H9 (cell line): ENCODE data around the gene LIPC. TPM values are rescaled to one million over a fixed set of nuclear protein-coding genes. Genes with fewer than 3 reads are reported as not detected.

Experiments used
- DNase-seq: peaks from one replicate; pipeline ENCODE4 v3.0.0-alpha.2; 2017
- H2AFZ ChIP-seq: one replicate; pipeline ENCODE4 v1.6.1; 2013; ENCODE audit warnings: mild to moderate bottlenecking, low read length, control low read depth, moderate library complexity
- H2AK5ac ChIP-seq: 2 replicates; pipeline ENCODE4 v1.6.1; 2013; ENCODE audit warnings: low read length, control low read depth, mixed read lengths; ENCODE audit not compliant: insufficient read length
- H2BK120ac ChIP-seq: one replicate; pipeline ENCODE4 v1.6.1; 2013; ENCODE audit warnings: low read depth, mild to moderate bottlenecking, low read length, control low read depth, inconsistent platforms; ENCODE audit not compliant: poor library complexity, severe bottlenecking
- H2BK12ac ChIP-seq: 2 replicates; pipeline ENCODE4 v1.6.1; 2013; ENCODE audit warnings: low read length, control low read depth, mixed read lengths, low read depth; ENCODE audit not compliant: insufficient read length
- H2BK15ac ChIP-seq: 2 replicates; pipeline ENCODE4 v1.6.1; 2013; ENCODE audit warnings: low read depth, low read length, control low read depth
- H2BK20ac ChIP-seq: one replicate; pipeline ENCODE4 v1.6.1; 2013; ENCODE audit warnings: low read depth, mild to moderate bottlenecking, low read length, control low read depth, inconsistent platforms; ENCODE audit not compliant: poor library complexity, severe bottlenecking
- H2BK5ac ChIP-seq: 2 replicates; pipeline ENCODE4 v1.6.1; 2013; ENCODE audit warnings: low read length, control low read depth, mixed read lengths; ENCODE audit not compliant: insufficient read length
- H3K14ac ChIP-seq: 2 replicates; pipeline ENCODE4 v1.6.1; 2013; ENCODE audit warnings: low read length, control low read depth; ENCODE audit not compliant: insufficient read depth
- H3K18ac ChIP-seq: 2 replicates; pipeline ENCODE4 v1.6.1; 2013; ENCODE audit warnings: low read depth, mild to moderate bottlenecking, mixed read lengths, low read length, control low read depth; ENCODE audit not compliant: insufficient read length
- H3K23ac ChIP-seq: 2 replicates; pipeline ENCODE4 v1.6.1; 2013; ENCODE audit warnings: low read length, control low read depth, mixed read lengths, low read depth; ENCODE audit not compliant: insufficient read length
- H3K23me2 ChIP-seq: 2 replicates; pipeline ENCODE4 v1.6.1; 2013; ENCODE audit warnings: low read depth, mild to moderate bottlenecking, mixed read lengths, low read length, control low read depth; ENCODE audit not compliant: insufficient read length, poor library complexity, severe bottlenecking
- H3K27ac ChIP-seq: 2 replicates; pipeline ENCODE4 v1.5.1; 2013; ENCODE audit warnings: low read length, control low read depth, mixed read lengths, low read depth; ENCODE audit not compliant: insufficient read length
- H3K27me3 ChIP-seq: 2 replicates; pipeline ENCODE4 v1.6.1; 2013; ENCODE audit warnings: low read length, control low read depth, inconsistent platforms; ENCODE audit not compliant: insufficient read depth
- H3K4ac ChIP-seq: 2 replicates; pipeline ENCODE4 v1.6.1; 2013; ENCODE audit warnings: low read depth, mild to moderate bottlenecking, control low read depth, inconsistent platforms, low read length, moderate library complexity
- H3K4me1 ChIP-seq: 2 replicates; pipeline ENCODE4 v1.6.1; 2013; ENCODE audit warnings: low read length, control low read depth, inconsistent platforms; ENCODE audit not compliant: insufficient read depth
- H3K4me2 ChIP-seq: 2 replicates; pipeline ENCODE4 v1.6.1; 2013; ENCODE audit warnings: low read length, control low read depth, mixed read lengths; ENCODE audit not compliant: insufficient read length, insufficient read depth
- H3K56ac ChIP-seq: 2 replicates; pipeline ENCODE4 v1.6.1; 2013; ENCODE audit warnings: low read depth, mild to moderate bottlenecking, mixed read lengths, low read length, control low read depth; ENCODE audit not compliant: insufficient read length
- H3K79me1 ChIP-seq: 2 replicates; pipeline ENCODE4 v1.6.1; 2013; ENCODE audit warnings: low read depth, mild to moderate bottlenecking, moderate library complexity, low read length, control low read depth, inconsistent platforms; ENCODE audit not compliant: insufficient read depth, poor library complexity, severe bottlenecking
- H3K79me2 ChIP-seq: 2 replicates; pipeline ENCODE4 v1.6.1; 2013; ENCODE audit warnings: low read length, control low read depth, inconsistent platforms; ENCODE audit not compliant: insufficient read depth
- H3K9ac ChIP-seq: 2 replicates; pipeline ENCODE4 v1.6.1; 2013; ENCODE audit warnings: low read length, control low read depth, mixed read lengths; ENCODE audit not compliant: insufficient read length; ENCODE audit errors: extremely low read depth
- H3K9me3 ChIP-seq: one replicate; pipeline ENCODE4 v1.6.1; 2013; ENCODE audit warnings: low read depth, low read length, inconsistent platforms; ENCODE audit not compliant: control insufficient read depth
- H3T11ph ChIP-seq: one replicate; pipeline ENCODE4 v1.6.1; 2013; ENCODE audit warnings: mild to moderate bottlenecking, low read length, control low read depth, inconsistent platforms
- H4K20me1 ChIP-seq: one replicate; pipeline ENCODE4 v1.6.1; 2013; ENCODE audit not compliant: control insufficient read depth, insufficient read length, insufficient read depth
- H4K5ac ChIP-seq: 2 replicates; pipeline ENCODE4 v1.6.1; 2013; ENCODE audit warnings: low read depth, mild to moderate bottlenecking, mixed read lengths, low read length, control low read depth; ENCODE audit not compliant: insufficient read length
- H4K8ac ChIP-seq: replicated peaks from 2 replicates; pipeline ENCODE4 v1.6.1; 2013; ENCODE audit warnings: low read length, control low read depth, mixed read lengths, low read depth; ENCODE audit not compliant: insufficient read length
- H4K91ac ChIP-seq: 2 replicates; pipeline ENCODE4 v1.6.1; 2013; ENCODE audit warnings: low read depth, mild to moderate bottlenecking, moderate library complexity, mixed read lengths, low read length, control low read depth; ENCODE audit not compliant: insufficient read length
- H3K27ac Mint-ChIP-seq, 3 experiments: 2 replicates in 2 of 3; 3 replicates in 1 of 3; pipeline ENCODE4 v1.8.0; 2020 to 2021; ENCODE audit warnings: mixed read lengths in 3 of 3, mild to moderate bottlenecking in 1 of 3, moderate library complexity in 1 of 3
- H3K27me3 Mint-ChIP-seq: 2 replicates; pipeline ENCODE4 v1.8.0; 2021; ENCODE audit warnings: low read depth, mild to moderate bottlenecking, moderate library complexity, mixed read lengths
- H3K36me3 Mint-ChIP-seq, 3 experiments: 2 replicates in 2 of 3; 3 replicates in 1 of 3; pipeline ENCODE4 v1.8.0; 2020 to 2021; ENCODE audit warnings: low read depth in 3 of 3, mixed read lengths in 3 of 3; ENCODE audit not compliant: insufficient read depth in 1 of 3
- H3K4me1 Mint-ChIP-seq, 2 experiments: 2 replicates each; pipeline ENCODE4 v1.8.0; 2020; ENCODE audit warnings: mixed read lengths in 2 of 2
- H3K4me3 Mint-ChIP-seq, 2 experiments: 2 replicates in 1 of 2; 3 replicates in 1 of 2; pipeline ENCODE4 v1.8.0; 2020 to 2021; ENCODE audit warnings: mild to moderate bottlenecking in 2 of 2, mixed read lengths in 2 of 2, moderate library complexity in 1 of 2
- H3K9me3 Mint-ChIP-seq, 2 experiments: 2 replicates in 1 of 2; 3 replicates in 1 of 2; pipeline ENCODE4 v1.8.0; 2020; ENCODE audit warnings: mild to moderate bottlenecking in 2 of 2, mixed read lengths in 2 of 2, moderate library complexity in 1 of 2
- WGBS: extraction: QIAGEN DNeasy Blood & Tissue Kit; methylation state at CpG from one replicate; pipeline ENCODE4 v1.1.7; 2013; ENCODE audit warnings: missing lambda C conversion rate, low lambda C conversion rate, mixed read lengths; ENCODE audit not compliant: insufficient read length; ENCODE audit errors: extremely low coverage; 5-methylcytosine and 5-hydroxymethylcytosine counted together
- total RNA-seq: library from RNA; stranded (reverse); gene quantifications from 2 replicates; pipeline ENCODE4 v1.2.1, GENCODE V29; 2021
- TF ChIP-seq, protein P1 (sequence below): fragments of 200-600 bp; sonication (generic); conservative IDR thresholded peaks from 3 replicates; pipeline ENCODE4 v1.8.0; 2021; ENCODE audit warnings: antibody characterized with exemption, mild to moderate bottlenecking

The LIPC gene
- total RNA-seq, 1 experiment from 2014 or later = not detected

DNA sequence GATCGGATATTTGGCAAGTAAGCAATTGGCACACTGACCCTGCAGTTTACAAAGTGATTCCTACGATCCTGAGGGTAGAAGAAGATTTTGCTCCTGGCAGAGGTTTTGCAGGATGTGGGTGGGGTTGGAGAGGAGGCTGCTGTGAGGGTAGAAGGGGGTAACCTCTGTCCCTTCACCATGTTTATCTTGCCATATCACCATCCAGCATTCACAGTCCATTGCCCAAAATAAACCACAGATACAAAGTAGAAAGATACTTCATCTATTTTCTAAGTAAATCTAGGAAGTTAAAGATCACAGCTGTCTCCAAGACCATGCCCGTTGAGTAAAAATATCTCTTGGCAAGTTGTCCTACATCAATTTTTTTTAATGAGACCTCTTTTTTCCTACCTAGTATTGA, 51.6 kb downstream of the LIPC start:
- no peaks in the 10 kb centered on the region for H3K36me3 Mint-ChIP-seq
- Histone ChIP-seq H2AFZ (no peak overlapping the region), H3K56ac (no peak overlapping the region), H3K9ac (no peak overlapping the region), H2BK15ac (no peak overlapping the region), H4K20me1 (no peaks in the 10 kb centered on the region), H2BK12ac (no peak overlapping the region), H3K18ac (no peak overlapping the region), H3K23ac (no peak overlapping the region), H2BK5ac (no peak overlapping the region), H4K5ac (no peak overlapping the region), H3K4me2 (no peak overlapping the region), H2BK20ac (no peak overlapping the region), H2BK120ac (no peak overlapping the region), H3K14ac (no peak overlapping the region), H2AK5ac (no peak overlapping the region), H3K23me2 (no peaks in the 10 kb centered on the region), H4K91ac (no peak overlapping the region), H4K8ac (no peak overlapping the region), H3K4me1 (no peaks in the 10 kb centered on the region), H3K27ac (no peak overlapping the region), H3K79me1 (no peaks in the 10 kb centered on the region), H3K4ac (no peak overlapping the region), H3K9me3 (no peaks in the 10 kb centered on the region), H3T11ph (no peak overlapping the region), H3K27me3 (no peaks in the 10 kb centered on the region), H3K79me2 (no peaks in the 10 kb centered on the region)
- no peaks in the 10 kb centered on the region for H3K27me3 Mint-ChIP-seq
- no peak overlapping the region for H3K27ac Mint-ChIP-seq
- TF ChIP-seq, protein P1, sequence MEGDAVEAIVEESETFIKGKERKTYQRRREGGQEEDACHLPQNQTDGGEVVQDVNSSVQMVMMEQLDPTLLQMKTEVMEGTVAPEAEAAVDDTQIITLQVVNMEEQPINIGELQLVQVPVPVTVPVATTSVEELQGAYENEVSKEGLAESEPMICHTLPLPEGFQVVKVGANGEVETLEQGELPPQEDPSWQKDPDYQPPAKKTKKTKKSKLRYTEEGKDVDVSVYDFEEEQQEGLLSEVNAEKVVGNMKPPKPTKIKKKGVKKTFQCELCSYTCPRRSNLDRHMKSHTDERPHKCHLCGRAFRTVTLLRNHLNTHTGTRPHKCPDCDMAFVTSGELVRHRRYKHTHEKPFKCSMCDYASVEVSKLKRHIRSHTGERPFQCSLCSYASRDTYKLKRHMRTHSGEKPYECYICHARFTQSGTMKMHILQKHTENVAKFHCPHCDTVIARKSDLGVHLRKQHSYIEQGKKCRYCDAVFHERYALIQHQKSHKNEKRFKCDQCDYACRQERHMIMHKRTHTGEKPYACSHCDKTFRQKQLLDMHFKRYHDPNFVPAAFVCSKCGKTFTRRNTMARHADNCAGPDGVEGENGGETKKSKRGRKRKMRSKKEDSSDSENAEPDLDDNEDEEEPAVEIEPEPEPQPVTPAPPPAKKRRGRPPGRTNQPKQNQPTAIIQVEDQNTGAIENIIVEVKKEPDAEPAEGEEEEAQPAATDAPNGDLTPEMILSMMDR = no peak
- no peaks in the 10 kb centered on the region; a peak in 1 of 5 replicates for H3K9me3 Mint-ChIP-seq
- H3K4me3 Mint-ChIP-seq = no peak overlapping the region
- H3K4me1 Mint-ChIP-seq = no peaks in the 10 kb centered on the region
- no peak for DNase-seq
- no CpG with 5 or more reads among the region's 3 CpGs for WGBS
